OCI-LY7 (cell line): ENCODE data around the gene PDE3B. TPM values are rescaled to one million over a fixed set of nuclear protein-coding genes. Genes with fewer than 3 reads are reported as not detected.

Source experiments
- BruUV-seq: library from RNA; stranded (reverse); fragments of 400-500 nt; replicated peaks from 2 replicates; lab custom pipeline; 2021; lab: Mats Ljungman, UMichigan
- CTCF ChIA-PET: fragments of 300-600 bp; sonication (Branson Sonifier 250); formaldehyde crosslinking; loops from one replicate; lab custom pipeline; 2022; ENCODE audit warnings: antibody characterized with exemption; ENCODE audit not compliant: unreplicated experiment; lab: Charles Lee
- POLR2A ChIA-PET: fragments of 300-600 bp; sonication (Branson Sonifier 250); formaldehyde crosslinking; loops from one replicate; lab custom pipeline; 2022; ENCODE audit warnings: antibody characterized with exemption; lab: Charles Lee
- DNase-seq: peaks from one replicate; pipeline ENCODE4 v3.0.0-alpha.2; 2015; ENCODE audit warnings: low spot score
- H2AFZ ChIP-seq: fragments of 200-600 bp; sonication (generic), shearing (Covaris generic); 2 replicates; pipeline ENCODE4 v1.6.1; 2014; ENCODE audit warnings: mild to moderate bottlenecking, antibody characterized with exemption, low read length, moderate library complexity
- H3K27ac ChIP-seq: fragments of 200-600 bp; sonication (generic); 2 replicates; pipeline ENCODE4 v1.5.1; 2014; ENCODE audit warnings: mixed run types, low read depth, mild to moderate bottlenecking, moderate library complexity, low read length, inconsistent platforms; ENCODE audit not compliant: poor library complexity, severe bottlenecking
- H3K36me3 ChIP-seq: fragments of 200-600 bp; sonication (generic); 2 replicates; pipeline ENCODE4 v1.6.1; 2014; ENCODE audit warnings: mild to moderate bottlenecking, antibody characterized with exemption, low read length, moderate library complexity, mixed read lengths; ENCODE audit not compliant: insufficient read depth
- H3K4me1 ChIP-seq: fragments of 200-600 bp; sonication (generic); 2 replicates; pipeline ENCODE4 v1.5.1; 2014; ENCODE audit warnings: mild to moderate bottlenecking, low read length; ENCODE audit not compliant: insufficient read depth, poor library complexity, severe bottlenecking
- H3K4me2 ChIP-seq: fragments of 200-600 bp; sonication (generic); 2 replicates; pipeline ENCODE4 v1.6.1; 2014; ENCODE audit warnings: mild to moderate bottlenecking, low read length
- H3K4me3 ChIP-seq: fragments of 200-600 bp; sonication (generic); 2 replicates; pipeline ENCODE4 v1.5.1; 2014; ENCODE audit warnings: mild to moderate bottlenecking, low read depth, low read length; ENCODE audit not compliant: poor library complexity, severe bottlenecking
- H3K79me2 ChIP-seq: fragments of 200-600 bp; sonication (generic); 2 replicates; pipeline ENCODE4 v1.6.1; 2016; ENCODE audit warnings: low read depth, mild to moderate bottlenecking, low read length, moderate library complexity, mixed read lengths; ENCODE audit not compliant: insufficient read depth
- H3K9me2 ChIP-seq: fragments of 200-600 bp; sonication (generic); 2 replicates; pipeline ENCODE4 v1.6.1; 2016; ENCODE audit warnings: mild to moderate bottlenecking, low read length, mixed read lengths; ENCODE audit not compliant: insufficient read depth
- H3K9me3 ChIP-seq: fragments of 200-600 bp; sonication (generic); 2 replicates; pipeline ENCODE4 v1.6.1; 2014; ENCODE audit warnings: mild to moderate bottlenecking, mixed run types, low read length, mixed read lengths
- H4K20me1 ChIP-seq: fragments of 200-600 bp; sonication (generic); 2 replicates; pipeline ENCODE4 v1.6.1; 2014; ENCODE audit warnings: mild to moderate bottlenecking, antibody characterized with exemption, low read length, moderate library complexity, mixed read lengths; ENCODE audit not compliant: insufficient read depth
- EZH2phosphoT487 ChIP-seq: fragments of 200-600 bp; sonication (generic); IDR thresholded peaks from 2 replicates; pipeline ENCODE4 v1.6.1; 2018; ENCODE audit warnings: low read depth, borderline replicate concordance, mild to moderate bottlenecking, mixed run types, antibody characterized with exemption, low read length, moderate library complexity, mixed read lengths
- intact Hi-C: fragments of 100-400 bp; cut with micrococcal nuclease; formaldehyde crosslinking; loops from one replicate; pipeline ENCODE4 v1.10.0; 2022; ENCODE audit not compliant: unreplicated experiment
- total RNA-seq, 2 experiments: library from RNA; depleted of rRNA in 1 of 2; stranded (reverse); fragments of >200 nt in 1 of 2; shearing (Covaris generic) in 1 of 2; gene quantifications; 2 replicates each; pipeline ENCODE4 v1.2.3, GENCODE V29; 2014 to 2022
- TF ChIP-seq, protein P1 (sequence below): fragments of 200-600 bp; sonication (generic); conservative IDR thresholded peaks from 2 replicates; pipeline ENCODE4 v1.5.1; 2014; ENCODE audit warnings: mild to moderate bottlenecking, antibody characterized with exemption, low read length, moderate library complexity, mixed read lengths

PDE3B gene
- total RNA-seq, 2 experiments from 2014 or later, result not detected

DNA sequence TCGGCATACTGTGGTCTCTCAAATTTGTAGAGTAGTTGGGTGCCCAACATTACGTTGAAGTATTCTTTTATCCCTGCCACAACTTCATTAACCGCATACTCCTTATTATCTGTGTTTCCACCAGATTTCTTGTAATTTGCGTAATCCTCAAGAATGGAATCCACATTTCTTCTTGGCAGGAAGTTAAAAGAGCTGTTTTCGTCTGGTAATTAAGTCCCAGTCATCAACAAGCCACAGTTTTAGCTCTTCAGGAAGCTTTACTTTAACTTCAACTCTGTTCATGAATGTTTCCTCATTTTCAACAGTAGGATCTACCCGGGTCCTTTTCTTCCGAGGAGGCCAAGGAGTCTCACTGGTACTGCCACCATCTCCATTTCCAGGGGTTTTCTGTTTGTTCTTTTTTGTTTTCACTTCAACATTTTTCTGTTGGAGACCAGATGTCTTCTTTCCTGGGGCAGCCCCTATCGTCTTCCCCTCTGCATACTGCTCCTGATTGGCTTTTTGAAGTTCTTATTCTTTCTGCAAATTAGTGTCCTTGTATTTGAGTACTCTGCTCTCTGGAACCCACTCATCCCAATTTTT, 30.3 kb downstream of the PDE3B start:
- Histone ChIP-seq H2AFZ (no peak overlapping the region), H3K9me2 (no peaks in the 10 kb centered on the region), H3K36me3 (no peaks in the 10 kb centered on the region), H4K20me1 (no peaks in the 10 kb centered on the region), H3K4me1 (no peaks in the 10 kb centered on the region), H3K4me2 (no peak overlapping the region), H3K9me3 (no peaks in the 10 kb centered on the region), H3K4me3 (no peak overlapping the region), H3K79me2 (no peaks in the 10 kb centered on the region), H3K27ac (no peak overlapping the region)
- ChIA-PET POLR2A (no interaction called here), CTCF (no interaction called here)
- no peak for DNase-seq
- BruUV-seq, result no TSS peak
- TF ChIP-seq, protein P1, sequence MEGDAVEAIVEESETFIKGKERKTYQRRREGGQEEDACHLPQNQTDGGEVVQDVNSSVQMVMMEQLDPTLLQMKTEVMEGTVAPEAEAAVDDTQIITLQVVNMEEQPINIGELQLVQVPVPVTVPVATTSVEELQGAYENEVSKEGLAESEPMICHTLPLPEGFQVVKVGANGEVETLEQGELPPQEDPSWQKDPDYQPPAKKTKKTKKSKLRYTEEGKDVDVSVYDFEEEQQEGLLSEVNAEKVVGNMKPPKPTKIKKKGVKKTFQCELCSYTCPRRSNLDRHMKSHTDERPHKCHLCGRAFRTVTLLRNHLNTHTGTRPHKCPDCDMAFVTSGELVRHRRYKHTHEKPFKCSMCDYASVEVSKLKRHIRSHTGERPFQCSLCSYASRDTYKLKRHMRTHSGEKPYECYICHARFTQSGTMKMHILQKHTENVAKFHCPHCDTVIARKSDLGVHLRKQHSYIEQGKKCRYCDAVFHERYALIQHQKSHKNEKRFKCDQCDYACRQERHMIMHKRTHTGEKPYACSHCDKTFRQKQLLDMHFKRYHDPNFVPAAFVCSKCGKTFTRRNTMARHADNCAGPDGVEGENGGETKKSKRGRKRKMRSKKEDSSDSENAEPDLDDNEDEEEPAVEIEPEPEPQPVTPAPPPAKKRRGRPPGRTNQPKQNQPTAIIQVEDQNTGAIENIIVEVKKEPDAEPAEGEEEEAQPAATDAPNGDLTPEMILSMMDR, result no peak
- TF ChIP-seq EZH2phosphoT487, result no peak
- intact Hi-C loops, result no loop called here

DNA sequence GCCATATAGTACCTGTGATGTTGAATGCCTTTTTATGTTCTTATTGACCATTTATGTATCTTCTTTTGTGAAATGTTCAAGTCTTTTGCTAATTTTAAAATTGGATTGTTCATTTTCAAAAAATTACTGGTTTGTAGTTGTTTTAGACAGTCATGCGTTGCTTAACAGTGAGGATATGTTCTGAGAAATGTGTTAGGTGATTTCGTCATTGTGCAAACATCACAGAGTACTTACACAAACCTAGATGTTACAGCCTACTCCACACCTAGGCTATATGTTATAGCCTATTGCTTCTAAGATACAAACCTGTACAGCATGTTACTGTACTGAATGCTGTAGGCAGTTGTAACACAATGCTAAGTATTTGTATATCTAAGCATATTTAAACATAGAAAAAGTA, 32.5 kb downstream of the PDE3B start:
- Histone ChIP-seq H3K79me2 (no peaks in the 10 kb centered on the region), H3K9me2 (no peaks in the 10 kb centered on the region), H3K4me1 (no peaks in the 10 kb centered on the region), H4K20me1 (no peaks in the 10 kb centered on the region), H3K4me3 (no peak overlapping the region), H3K4me2 (no peak overlapping the region), H2AFZ (no peak overlapping the region), H3K9me3 (no peaks in the 10 kb centered on the region), H3K27ac (no peak overlapping the region), H3K36me3 (no peaks in the 10 kb centered on the region)
- CTCF ChIA-PET, result no interaction called here
- BruUV-seq, result no TSS peak
- POLR2A ChIA-PET, result no interaction called here
- DNase-seq, result no peak
- intact Hi-C loops, result no loop called here
- no peak for TF ChIP-seq EZH2phosphoT487
- TF ChIP-seq, protein P1, result no peak

DNA sequence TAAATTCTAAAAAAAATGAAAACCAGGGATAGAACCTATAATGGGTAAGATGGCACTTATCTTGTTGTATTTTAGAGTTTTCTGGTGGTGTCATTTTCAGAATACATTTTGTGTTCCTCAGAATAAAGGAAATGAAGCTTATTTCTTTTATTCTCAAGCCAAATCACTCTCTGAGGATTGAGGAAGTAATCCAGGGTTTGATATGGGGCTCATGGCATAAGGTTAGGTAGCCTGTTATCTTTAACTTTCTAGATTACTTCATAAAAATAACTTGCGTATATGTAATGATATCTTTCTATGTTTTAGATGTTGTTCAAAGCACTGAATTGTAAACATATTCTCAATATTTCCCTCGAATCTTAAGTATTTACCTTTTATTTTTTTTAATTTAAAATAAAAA, 33.5 kb downstream of the PDE3B start:
- Histone ChIP-seq H3K36me3 (no peaks in the 10 kb centered on the region), H3K79me2 (no peaks in the 10 kb centered on the region), H3K4me1 (no peaks in the 10 kb centered on the region), H3K4me3 (no peak overlapping the region), H3K27ac (no peak overlapping the region), H2AFZ (no peak overlapping the region), H3K4me2 (no peak overlapping the region), H3K9me2 (no peaks in the 10 kb centered on the region), H4K20me1 (no peaks in the 10 kb centered on the region), H3K9me3 (no peaks in the 10 kb centered on the region)
- no peak for DNase-seq
- intact Hi-C loops, result no loop called here
- CTCF ChIA-PET, result no interaction called here
- TF ChIP-seq, protein P1, result no peak
- no peak for TF ChIP-seq EZH2phosphoT487
- POLR2A ChIA-PET, result interaction anchor here (0.6 to 0.7 kb wide), 2 partner anchors 17 to 225 kb away, joined by 3 read pairs; no protein-coding TSS in a partner anchor
- no TSS peak for BruUV-seq
